ENCODE data around the gene NIN. TPM values are rescaled to one million over a fixed set of nuclear protein-coding genes. Genes with fewer than 3 reads are reported as not detected.

NIN gene
- total RNA-seq, 1 donor from 2014 or later: 28.9 TPM

DNA sequence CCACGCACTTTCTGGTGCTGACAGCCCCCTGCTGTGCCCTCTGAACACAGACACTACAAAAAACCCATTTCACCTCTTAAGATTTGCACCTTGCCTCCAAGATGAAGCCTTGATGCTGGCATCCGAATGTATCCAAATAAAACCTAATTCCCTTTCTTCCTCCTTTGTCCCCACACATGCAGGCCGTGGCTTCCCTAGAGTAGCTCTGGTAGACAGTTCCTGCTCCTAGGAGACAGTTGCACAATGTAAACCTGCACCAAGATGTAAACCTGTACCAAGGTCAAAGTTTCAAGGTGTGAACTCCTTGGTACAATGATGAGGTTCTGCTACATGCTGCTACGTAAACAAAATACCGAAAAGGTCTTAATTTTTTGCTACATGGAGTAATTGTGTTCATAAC is 40.3 kb upstream of the NIN start:
- H3K36me3 ChIP-seq (ENCODE audit: control insufficient read depth, insufficient read depth, low read length): no peaks in the 10 kb centered on the region
- H3K27me3 ChIP-seq (ENCODE audit: control insufficient read depth, insufficient read depth, low read length): peaks cover 11% of the 10 kb centered on the region
- H3K4me3 ChIP-seq (ENCODE audit: low read depth, low read length): no peak overlapping the region
- TF ChIP-seq, protein P1, sequence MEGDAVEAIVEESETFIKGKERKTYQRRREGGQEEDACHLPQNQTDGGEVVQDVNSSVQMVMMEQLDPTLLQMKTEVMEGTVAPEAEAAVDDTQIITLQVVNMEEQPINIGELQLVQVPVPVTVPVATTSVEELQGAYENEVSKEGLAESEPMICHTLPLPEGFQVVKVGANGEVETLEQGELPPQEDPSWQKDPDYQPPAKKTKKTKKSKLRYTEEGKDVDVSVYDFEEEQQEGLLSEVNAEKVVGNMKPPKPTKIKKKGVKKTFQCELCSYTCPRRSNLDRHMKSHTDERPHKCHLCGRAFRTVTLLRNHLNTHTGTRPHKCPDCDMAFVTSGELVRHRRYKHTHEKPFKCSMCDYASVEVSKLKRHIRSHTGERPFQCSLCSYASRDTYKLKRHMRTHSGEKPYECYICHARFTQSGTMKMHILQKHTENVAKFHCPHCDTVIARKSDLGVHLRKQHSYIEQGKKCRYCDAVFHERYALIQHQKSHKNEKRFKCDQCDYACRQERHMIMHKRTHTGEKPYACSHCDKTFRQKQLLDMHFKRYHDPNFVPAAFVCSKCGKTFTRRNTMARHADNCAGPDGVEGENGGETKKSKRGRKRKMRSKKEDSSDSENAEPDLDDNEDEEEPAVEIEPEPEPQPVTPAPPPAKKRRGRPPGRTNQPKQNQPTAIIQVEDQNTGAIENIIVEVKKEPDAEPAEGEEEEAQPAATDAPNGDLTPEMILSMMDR (IDR thresholded peaks at IDR 0.05; ENCODE audit: insufficient read depth, low read length, poor library complexity, severe bottlenecking): no peak
- DNase-seq (ENCODE audit: low read depth): no peak

DNA sequence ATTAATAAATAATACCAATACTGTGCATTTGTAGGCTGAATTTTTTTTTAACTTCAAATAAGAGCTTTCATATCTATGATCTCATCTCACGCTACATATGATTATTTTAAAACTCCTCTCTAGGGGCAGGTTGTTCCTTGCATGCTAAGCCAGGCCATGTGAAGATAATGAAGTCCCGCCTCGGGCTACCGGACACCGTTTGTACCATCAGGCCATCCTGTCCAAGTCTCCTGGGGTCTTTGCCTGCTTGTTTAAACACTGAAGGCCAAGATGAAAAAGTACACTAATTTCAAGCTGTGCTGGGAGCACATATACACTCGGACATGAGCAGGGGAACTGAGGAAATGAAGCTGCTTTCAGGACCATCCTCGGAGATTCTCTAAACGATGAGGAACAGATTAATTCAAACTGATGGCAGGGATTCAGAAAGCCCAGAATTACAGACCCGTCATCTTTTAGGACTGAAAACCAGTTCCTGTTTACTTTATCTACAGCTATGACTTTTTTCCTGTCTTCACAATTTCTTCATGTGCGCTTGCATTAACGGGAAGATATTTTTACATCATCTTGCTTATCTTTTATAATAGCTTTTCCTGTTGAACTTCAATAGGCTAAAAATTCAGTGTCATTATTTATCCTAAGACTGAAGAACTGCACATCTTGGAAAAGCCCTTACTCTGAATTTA is 34.6 kb upstream of the NIN start:
- Histone ChIP-seq H3K36me3 (ENCODE audit: control insufficient read depth, insufficient read depth, low read length) (no peaks in the 10 kb centered on the region), H3K27me3 (ENCODE audit: control insufficient read depth, insufficient read depth, low read length) (no peaks in the 10 kb centered on the region), H3K4me3 (ENCODE audit: low read depth, low read length) (no peak overlapping the region)
- DNase-seq (ENCODE audit: low read depth): no peak
- TF ChIP-seq, protein P1 (IDR thresholded peaks at IDR 0.05; ENCODE audit: insufficient read depth, low read length, poor library complexity, severe bottlenecking): no peak

DNA sequence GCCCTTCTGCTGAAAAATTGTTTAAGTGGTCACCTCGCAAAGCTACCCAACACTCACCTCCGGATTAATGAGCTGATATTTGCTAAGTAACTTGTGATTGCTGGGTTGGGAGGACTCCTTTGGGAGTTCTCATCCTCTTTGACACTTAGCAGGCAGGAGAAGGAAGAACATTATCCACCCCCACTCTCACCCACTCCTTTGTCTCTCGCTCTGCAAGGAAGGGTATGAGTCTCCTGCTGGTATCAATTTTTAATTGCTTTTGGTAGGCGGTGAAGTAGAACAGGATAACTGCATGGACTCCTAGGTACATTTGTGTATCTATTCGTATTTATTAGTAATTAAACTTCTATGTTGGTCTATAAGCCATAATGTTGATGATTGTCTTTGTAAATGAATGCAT is 34.0 kb upstream of the NIN start:
- DNase-seq (ENCODE audit: low read depth): no peak
- Histone ChIP-seq H3K27me3 (ENCODE audit: control insufficient read depth, insufficient read depth, low read length) (no peaks in the 10 kb centered on the region), H3K36me3 (ENCODE audit: control insufficient read depth, insufficient read depth, low read length) (no peaks in the 10 kb centered on the region), H3K4me3 (ENCODE audit: low read depth, low read length) (no peak overlapping the region)
- TF ChIP-seq, protein P1 (IDR thresholded peaks at IDR 0.05; ENCODE audit: insufficient read depth, low read length, poor library complexity, severe bottlenecking): no peak

DNA sequence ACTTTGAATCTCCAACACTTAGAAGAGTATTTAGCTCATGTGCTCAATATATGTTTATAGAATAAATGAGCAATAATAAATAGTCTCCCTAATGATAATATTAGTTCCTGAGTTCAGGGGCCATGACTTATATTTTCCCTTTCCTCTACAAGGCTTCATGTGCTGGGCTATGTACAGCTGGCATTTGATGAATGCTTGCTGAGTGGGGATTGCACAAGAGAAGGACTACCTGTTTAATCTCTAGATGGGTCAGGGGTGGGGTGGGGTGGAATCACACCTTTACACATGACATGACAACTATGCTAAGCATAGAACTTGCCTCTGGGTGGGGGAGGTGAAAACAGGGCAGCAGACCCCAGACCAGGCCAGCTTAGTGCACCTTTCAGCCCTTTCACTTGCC is 33.3 kb upstream of the NIN start:
- no peak for DNase-seq (ENCODE audit: low read depth)
- TF ChIP-seq, protein P1 (IDR thresholded peaks at IDR 0.05; ENCODE audit: insufficient read depth, low read length, poor library complexity, severe bottlenecking): no peak
- Histone ChIP-seq H3K4me3 (ENCODE audit: low read depth, low read length) (no peak overlapping the region), H3K27me3 (ENCODE audit: control insufficient read depth, insufficient read depth, low read length) (no peaks in the 10 kb centered on the region), H3K36me3 (ENCODE audit: control insufficient read depth, insufficient read depth, low read length) (no peaks in the 10 kb centered on the region)

DNA sequence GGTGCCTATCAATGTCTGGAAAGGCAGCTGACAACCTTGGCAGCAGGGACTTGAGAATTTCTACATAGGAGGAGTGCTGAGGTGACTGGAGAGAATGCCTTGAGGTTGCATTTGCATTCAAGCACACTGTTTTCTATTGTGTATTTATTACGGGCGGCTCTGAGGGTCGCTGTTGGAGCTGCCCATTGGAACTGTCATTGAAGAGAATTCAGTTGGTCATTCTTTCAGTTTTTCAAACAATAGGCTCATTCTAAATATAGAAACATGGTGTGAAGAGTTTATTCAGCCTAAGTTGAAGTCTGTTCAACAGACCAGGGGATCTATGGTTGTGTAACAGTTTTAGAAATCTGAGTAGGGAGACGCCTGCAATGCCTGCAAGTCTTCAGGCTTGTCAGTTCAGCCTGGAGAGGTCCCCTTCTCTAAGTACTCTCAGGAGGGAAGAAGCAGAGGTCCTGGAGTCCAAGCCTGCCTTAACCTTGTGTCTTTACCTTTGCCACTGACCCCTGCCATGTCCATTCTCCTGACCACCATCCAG is 31.1 kb upstream of the NIN start:
- Histone ChIP-seq H3K36me3 (ENCODE audit: control insufficient read depth, insufficient read depth, low read length) (no peaks in the 10 kb centered on the region), H3K27me3 (ENCODE audit: control insufficient read depth, insufficient read depth, low read length) (no peaks in the 10 kb centered on the region), H3K4me3 (ENCODE audit: low read depth, low read length) (no peak overlapping the region)
- TF ChIP-seq, protein P1 (IDR thresholded peaks at IDR 0.05; ENCODE audit: insufficient read depth, low read length, poor library complexity, severe bottlenecking): no peak
- DNase-seq (ENCODE audit: low read depth): no peak
